Mesenchymal stem cell (in vitro differentiated cells and primary cell): ENCODE data around the gene UBE2D2.

ENCODE experiments used
- DNase-seq: peaks from one replicate; pipeline ENCODE4 v3.0.0-alpha.2; 2013
- H2AFZ ChIP-seq: one replicate; pipeline ENCODE4 v1.6.1; 2013; ENCODE audit warnings: low read depth, mild to moderate bottlenecking, control low read depth, inconsistent platforms, low read length, moderate library complexity
- H2AK5ac ChIP-seq: 2 replicates; pipeline ENCODE4 v1.6.1; 2013; ENCODE audit warnings: low read length, moderate library complexity, mild to moderate bottlenecking, inconsistent platforms; ENCODE audit not compliant: severe bottlenecking
- H2BK120ac ChIP-seq: one replicate; pipeline ENCODE4 v1.6.1; 2013; ENCODE audit warnings: low read depth, mild to moderate bottlenecking, inconsistent platforms, low read length, moderate library complexity
- H2BK12ac ChIP-seq, 2 experiments: one replicate each; pipeline ENCODE4 v1.6.1; 2013; ENCODE audit warnings: inconsistent platforms in 2 of 2, low read length in 2 of 2, mild to moderate bottlenecking in 2 of 2, moderate library complexity in 2 of 2, control low read depth in 1 of 2
- H2BK15ac ChIP-seq: one replicate; pipeline ENCODE4 v1.6.1; 2013; ENCODE audit warnings: mild to moderate bottlenecking, low read depth, inconsistent platforms; ENCODE audit not compliant: poor library complexity, severe bottlenecking
- H2BK5ac ChIP-seq: 2 replicates; pipeline ENCODE4 v1.6.1; 2013; ENCODE audit warnings: low read depth, mild to moderate bottlenecking, low read length, control low read depth, inconsistent platforms; ENCODE audit not compliant: poor library complexity, severe bottlenecking
- H3K14ac ChIP-seq, 2 experiments: one replicate each; pipeline ENCODE4 v1.6.1; 2013; ENCODE audit warnings: inconsistent platforms in 2 of 2, low read length in 2 of 2, control low read depth in 1 of 2, mild to moderate bottlenecking in 1 of 2, moderate library complexity in 1 of 2
- H3K18ac ChIP-seq, 2 experiments: one replicate each; pipeline ENCODE4 v1.6.1; 2013; ENCODE audit warnings: inconsistent platforms in 2 of 2, low read length in 2 of 2, control low read depth in 1 of 2, low read depth in 1 of 2, mild to moderate bottlenecking in 1 of 2
- H3K23ac ChIP-seq, 2 experiments: one replicate each; pipeline ENCODE4 v1.6.1; 2013; ENCODE audit warnings: inconsistent platforms in 2 of 2, low read length in 2 of 2, mild to moderate bottlenecking in 2 of 2, moderate library complexity in 2 of 2, control low read depth in 1 of 2
- H3K27ac ChIP-seq: 2 replicates; pipeline ENCODE4 v1.5.1; 2013; ENCODE audit warnings: mild to moderate bottlenecking, moderate library complexity, low read length, control low read depth, inconsistent platforms; ENCODE audit not compliant: poor library complexity, severe bottlenecking
- H3K27me3 ChIP-seq, 2 experiments: 2 replicates each; pipeline versions ENCODE4 v1.6.1 to v1.7.0; 2013; ENCODE audit warnings: low read length in 2 of 2, mild to moderate bottlenecking in 2 of 2, moderate library complexity in 2 of 2, control low read depth in 1 of 2, inconsistent platforms in 1 of 2; ENCODE audit not compliant: control insufficient read depth in 1 of 2, insufficient read depth in 1 of 2
- H3K36me3 ChIP-seq, 2 experiments: 2 replicates each; pipeline versions ENCODE4 v1.6.1 to v1.7.0; 2013; ENCODE audit warnings: low read length in 2 of 2, control low read depth in 1 of 2, inconsistent platforms in 1 of 2, low read depth in 1 of 2, mild to moderate bottlenecking in 1 of 2; ENCODE audit not compliant: insufficient read depth in 2 of 2, control insufficient read depth in 1 of 2
- H3K4ac ChIP-seq, 2 experiments: one replicate each; pipeline ENCODE4 v1.6.1; 2013; ENCODE audit warnings: inconsistent platforms in 2 of 2, low read length in 2 of 2, mild to moderate bottlenecking in 2 of 2, moderate library complexity in 2 of 2, control low read depth in 1 of 2, low read depth in 1 of 2
- H3K4me1 ChIP-seq: 2 replicates; pipeline ENCODE4 v1.6.1; 2013; ENCODE audit warnings: low read depth, low read length, control low read depth; ENCODE audit not compliant: control insufficient read depth, insufficient read depth
- H3K4me2 ChIP-seq: 2 replicates; pipeline ENCODE4 v1.6.1; 2013; ENCODE audit warnings: low read length, mild to moderate bottlenecking, inconsistent platforms; ENCODE audit not compliant: poor library complexity, severe bottlenecking
- H3K4me3 ChIP-seq, 2 experiments: 2 replicates each; pipeline versions ENCODE4 v1.5.1 to v1.7.0; 2013; ENCODE audit warnings: low read length in 2 of 2, mild to moderate bottlenecking in 2 of 2, control low read depth in 1 of 2, low read depth in 1 of 2; ENCODE audit not compliant: insufficient read depth in 1 of 2
- H3K79me1 ChIP-seq: replicated peaks from 2 replicates; pipeline ENCODE4 v1.6.1; 2013; ENCODE audit warnings: mild to moderate bottlenecking, control low read depth, low read length, inconsistent platforms; ENCODE audit not compliant: poor library complexity, severe bottlenecking
- H3K9ac ChIP-seq: 2 replicates; pipeline ENCODE4 v1.7.0; 2013; ENCODE audit warnings: mild to moderate bottlenecking, low read length, moderate library complexity
- H3K9me3 ChIP-seq: 2 replicates; pipeline ENCODE4 v1.7.0; 2013; ENCODE audit warnings: mild to moderate bottlenecking, low read length; ENCODE audit not compliant: control insufficient read depth
- H4K8ac ChIP-seq: one replicate; pipeline ENCODE4 v1.6.1; 2013; ENCODE audit warnings: inconsistent platforms, mild to moderate bottlenecking, low read length, moderate library complexity
- H4K91ac ChIP-seq: one replicate; pipeline ENCODE4 v1.6.1; 2013; ENCODE audit warnings: mild to moderate bottlenecking, low read length, inconsistent platforms
- WGBS: methylation state at CpG from one replicate; pipeline ENCODE4 v1.1.7; 2013; ENCODE audit warnings: mixed read lengths; 5-methylcytosine and 5-hydroxymethylcytosine counted together

UBE2D2 gene

DNA sequence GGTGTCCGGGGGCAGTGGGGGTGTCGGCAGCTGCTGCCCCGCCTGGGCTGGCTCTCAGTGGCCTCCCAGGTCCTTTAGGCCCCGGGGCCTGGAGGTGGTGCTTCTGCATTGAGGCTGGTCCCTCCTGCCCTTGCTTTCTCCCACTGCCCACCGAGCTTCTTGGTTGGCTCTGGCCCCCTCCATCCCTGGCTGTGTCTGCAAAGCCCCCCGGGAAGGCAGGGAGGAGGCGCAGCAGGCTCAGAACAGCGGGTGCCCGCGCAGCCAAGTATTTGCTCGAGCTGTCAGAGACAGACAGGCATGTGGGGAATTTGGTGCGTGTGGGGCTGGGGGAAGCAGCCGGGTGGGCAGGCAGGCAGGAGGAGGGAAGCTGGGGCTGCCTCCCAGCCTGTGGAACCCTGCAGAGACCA lies 98.6 kb downstream of the UBE2D2 start:
- Histone ChIP-seq H2AFZ (no peak overlapping the region), H4K91ac (peak overlapping the region; percentile 97), H3K27ac (peak overlapping the region; percentile 95), H3K9ac (peak overlapping the region; percentile 85), H2BK5ac (peak overlapping the region; percentile 95), H2AK5ac (peak overlapping the region; percentile 76), H3K18ac (peak overlapping the region; percentile 99), H3K27me3 (no peaks in the 10 kb centered on the region), H3K79me1 (no peaks in the 10 kb centered on the region), H2BK12ac (peak overlapping the region; percentile 89 to 97), H3K14ac (peak overlapping the region; percentile 20 to 98), H3K9me3 (no peaks in the 10 kb centered on the region), H3K23ac (peak overlapping the region; percentile 47 to 74), H3K4ac (peak overlapping the region; percentile 97 to 98), H3K4me2 (peak overlapping the region; percentile 41), H3K4me1 (peaks cover 89% of the 10 kb centered on the region), H2BK120ac (peak overlapping the region; percentile 97), H4K8ac (peak overlapping the region; percentile 92), H3K36me3 (peaks cover 3 to 50% of the 10 kb centered on the region in 2 experiments), H2BK15ac (peak overlapping the region; percentile 60), H3K4me3 (peak overlapping the region; percentile 38 to 67)
- 19% methylated on average over 11 of the region's 13 CpGs for WGBS
- DNase-seq, result peak; percentile 43

DNA sequence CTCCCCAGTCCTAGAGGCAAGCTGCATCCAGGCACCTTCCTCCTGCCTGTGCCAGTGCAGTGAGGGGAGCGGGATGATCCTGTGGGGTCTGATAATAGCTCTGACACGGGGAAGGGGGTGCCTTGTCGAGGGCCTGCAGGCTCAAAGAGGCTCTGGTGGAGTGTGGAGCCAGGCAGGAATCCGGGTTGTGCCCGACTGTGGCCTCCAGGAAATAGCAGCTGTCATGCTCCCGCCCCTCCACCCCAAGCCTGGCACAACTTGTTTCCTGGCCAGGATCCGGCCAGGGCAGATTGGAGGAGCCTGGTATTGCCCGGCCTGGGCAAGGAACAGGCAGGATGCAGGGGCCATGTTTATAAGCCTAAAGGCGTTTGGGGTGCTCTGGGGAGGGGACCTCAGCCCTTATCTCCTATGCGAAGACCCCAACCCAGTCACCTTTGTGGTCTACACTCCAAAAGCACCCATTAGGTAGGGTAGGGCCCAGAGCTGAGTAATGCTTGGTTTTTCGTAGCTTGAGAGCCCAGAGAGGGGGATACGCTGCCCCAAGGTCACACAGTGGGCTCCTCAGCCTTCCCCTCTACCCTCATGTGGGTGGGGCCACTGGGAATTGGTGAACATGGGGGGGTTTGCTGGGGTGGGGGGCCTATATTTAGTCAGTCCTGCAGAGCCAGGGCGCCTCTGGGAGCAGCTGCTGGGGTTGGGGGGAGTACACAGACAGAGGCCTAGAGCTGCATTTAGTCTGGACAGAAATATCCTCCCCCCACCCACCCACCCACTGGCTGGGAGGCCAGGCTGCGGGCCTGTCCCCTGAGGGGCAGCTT lies 99.2 kb downstream of the UBE2D2 start:
- Histone ChIP-seq H4K8ac (peak overlapping the region; percentile 92), H3K14ac (peak overlapping the region in 1 of 2 experiments; percentile 98), H3K9ac (peak overlapping the region; percentile 85), H2BK5ac (peak overlapping the region; percentile 95), H3K4me1 (peaks cover 88% of the 10 kb centered on the region), H2AK5ac (peak overlapping the region; percentile 76), H4K91ac (peak overlapping the region; percentile 97), H3K23ac (peak overlapping the region; percentile 47 to 91), H2AFZ (no peak overlapping the region), H2BK15ac (peak overlapping the region; percentile 55), H3K36me3 (peaks cover 3 to 51% of the 10 kb centered on the region in 2 experiments), H3K27me3 (no peaks in the 10 kb centered on the region), H2BK12ac (peak overlapping the region; percentile 89 to 97), H3K4ac (peak overlapping the region; percentile 97 to 98), H2BK120ac (peak overlapping the region; percentile 97), H3K18ac (peak overlapping the region; percentile 99), H3K79me1 (no peaks in the 10 kb centered on the region), H3K4me2 (peak overlapping the region; percentile 41), H3K9me3 (no peaks in the 10 kb centered on the region), H3K27ac (peak overlapping the region; percentile 95), H3K4me3 (peak overlapping the region; percentile 38 to 67)
- WGBS, result 24% methylated on average over 9 of the region's 14 CpGs
- peak; percentile 42 for DNase-seq

DNA sequence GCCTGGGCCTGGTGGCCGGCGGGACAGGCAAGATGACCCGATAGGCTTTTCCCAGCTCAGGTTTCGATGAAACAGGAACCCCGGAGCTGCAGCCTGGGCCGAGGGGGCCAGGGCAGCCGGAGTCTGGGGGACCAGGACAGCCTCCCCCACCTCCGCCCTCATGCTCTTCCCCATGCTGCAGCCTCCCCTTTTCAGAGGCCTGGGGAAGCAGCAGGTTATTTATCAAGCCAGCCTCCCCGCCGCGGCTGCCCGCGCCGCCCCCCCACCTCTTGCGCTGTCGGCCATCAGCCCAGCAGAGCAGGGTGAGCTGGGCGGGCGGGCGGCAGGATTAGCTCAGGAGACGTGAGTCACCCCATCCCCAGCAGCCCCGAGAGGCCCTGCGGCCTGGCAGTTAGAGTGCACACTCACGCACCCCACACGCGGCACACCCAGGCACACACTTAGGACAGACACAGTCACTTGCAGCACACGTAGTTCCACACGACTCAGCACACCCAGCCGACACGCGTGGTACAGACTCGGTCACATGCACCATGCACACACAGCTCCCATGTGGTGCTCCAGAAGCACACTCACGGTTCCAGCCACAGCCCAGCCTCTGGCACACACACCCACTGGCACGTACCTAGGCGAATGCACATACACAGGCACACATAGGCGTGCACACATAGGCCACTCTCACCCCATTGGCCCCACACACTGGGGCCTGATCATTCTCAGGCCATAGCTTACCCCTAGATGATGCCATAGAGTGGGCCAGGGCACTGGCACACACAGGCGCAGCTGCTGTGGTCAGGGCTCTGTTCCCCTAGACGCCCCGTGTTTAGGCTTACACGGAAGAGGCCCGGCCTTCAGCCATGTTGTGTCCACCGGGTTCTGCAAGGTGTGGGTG lies 100.0 kb downstream of the UBE2D2 start:
- Histone ChIP-seq H2BK5ac (peak overlapping the region; percentile 91), H3K27me3 (no peaks in the 10 kb centered on the region)
- 36% methylated on average over 41 of the region's 41 CpGs for WGBS

More for the DNA sequence above, 100.0 kb downstream of the UBE2D2 start:
- Histone ChIP-seq H2BK120ac (peak overlapping the region; percentile 93), H3K4me3 (peak overlapping the region in 1 of 2 experiments; percentile 22), H3K4me1 (peaks cover 88% of the 10 kb centered on the region), H4K8ac (peak overlapping the region; percentile 58), H3K4me2 (peak overlapping the region; percentile 39), H3K14ac (peak overlapping the region in 1 of 2 experiments; percentile 72), H3K79me1 (no peaks in the 10 kb centered on the region), H4K91ac (peak overlapping the region; percentile 81), H2AFZ (no peak overlapping the region), H3K36me3 (peaks cover 3 to 56% of the 10 kb centered on the region in 2 experiments), H2AK5ac (peak overlapping the region; percentile 82), H2BK12ac (peak overlapping the region; percentile 73 to 94), H3K9me3 (no peaks in the 10 kb centered on the region), H3K4ac (peak overlapping the region; percentile 86 to 95), H3K18ac (peak overlapping the region; percentile 82 to 93), H3K27ac (peak overlapping the region; percentile 95), H3K23ac (peak overlapping the region in 1 of 2 experiments; percentile 65), H2BK15ac (peak overlapping the region; percentile 55), H3K9ac (peak overlapping the region; percentile 71)
- peak; percentile 97 for DNase-seq
